NCI-H748 (cell line): ENCODE data around the gene KCNQ5.

ENCODE experiments used
- DNase-seq: peaks from one replicate; lab custom pipeline; 2025; ENCODE audit not compliant: unreplicated experiment; lab: John Stamatoyannopoulos, UW

Gene KCNQ5

GRCh38 chr6:72984981-72985665 is 363.3 kb downstream of the KCNQ5 start:
- DNase-seq, result no peak

DNA sequence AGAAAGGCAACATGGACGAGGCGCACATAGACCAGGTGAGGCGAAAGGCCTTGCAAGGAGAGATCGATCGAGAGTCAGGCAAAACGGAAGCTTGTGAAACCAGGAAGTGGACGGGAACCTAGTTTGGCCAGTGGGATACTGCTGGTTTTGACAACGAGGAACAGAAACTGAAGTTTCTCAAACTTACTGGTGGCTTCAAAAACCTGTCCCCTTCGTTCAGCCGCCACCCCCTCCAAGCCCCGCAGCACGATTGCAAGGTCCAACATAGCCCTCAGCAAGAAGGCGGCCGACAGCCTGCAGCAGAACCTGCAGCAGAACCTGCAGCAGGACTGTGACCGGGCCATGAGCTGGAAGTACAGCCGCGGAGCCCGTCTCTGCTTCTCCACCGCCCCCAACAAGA is 365.4 kb downstream of the KCNQ5 start:
- DNase-seq, result no peak

- DNase-seq, result no peak
Observed at GRCh38 chr6:72999995-73000394, 378.1 kb downstream of the KCNQ5 start.

DNA sequence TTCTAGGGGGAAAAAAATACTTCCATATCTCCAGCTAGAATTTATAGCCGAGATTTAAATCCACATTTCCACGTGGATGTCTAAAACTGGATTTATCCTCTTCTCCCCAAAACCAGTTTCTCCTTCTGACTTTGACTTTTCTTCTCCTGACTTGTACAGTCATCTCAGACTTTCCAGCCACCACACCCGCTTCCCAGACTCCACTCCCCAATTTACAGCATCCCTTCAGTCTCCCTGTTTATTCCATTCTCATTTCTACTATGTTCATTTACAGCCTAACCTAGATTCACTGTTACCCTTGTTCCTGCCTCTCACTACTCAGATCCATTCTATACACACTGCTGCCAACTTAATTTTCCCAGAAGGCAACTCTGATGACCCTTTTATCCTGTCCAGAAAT is 378.6 kb downstream of the KCNQ5 start:
- no peak for DNase-seq

- DNase-seq, result no peak
Observed at GRCh38 chr6:73002588-73002987, 380.7 kb downstream of the KCNQ5 start.

DNA sequence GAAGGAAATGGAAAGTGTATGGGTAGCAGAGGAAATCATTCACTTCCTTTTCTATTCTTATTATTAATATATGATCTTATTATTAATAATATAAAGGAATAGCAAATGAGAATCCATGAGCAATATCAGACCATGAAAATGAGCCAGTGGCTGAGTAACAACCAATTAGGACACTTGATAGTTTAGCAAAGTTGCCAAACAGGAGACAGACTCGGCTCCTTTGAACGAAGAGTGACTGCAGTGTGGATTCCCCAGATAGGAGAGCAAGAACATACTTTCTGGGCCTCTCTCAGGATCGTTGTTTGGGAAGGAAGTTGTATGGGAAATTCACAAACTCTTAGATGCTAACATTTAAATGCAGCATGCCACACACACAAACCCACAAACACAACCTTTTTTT is 381.4 kb downstream of the KCNQ5 start:
- DNase-seq, result no peak

DNA sequence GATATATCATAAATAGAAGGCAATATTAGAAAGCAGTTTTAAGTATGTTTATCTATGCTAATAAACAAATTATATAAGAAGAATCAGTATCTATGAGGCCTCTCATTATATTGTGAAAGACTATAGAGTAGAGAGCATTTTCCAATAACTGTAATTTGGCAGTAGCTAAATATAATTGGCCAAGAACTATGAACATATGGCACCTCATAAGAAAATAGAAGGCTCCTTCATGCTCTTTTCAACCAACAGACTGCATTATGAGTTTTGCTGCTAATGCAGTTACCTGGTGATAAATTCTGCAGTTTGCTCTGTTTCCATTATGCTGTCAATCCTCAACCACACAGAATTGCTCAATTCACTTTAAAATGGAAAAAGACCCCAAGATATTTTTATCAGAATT is 382.4 kb downstream of the KCNQ5 start:
- DNase-seq, result no peak

GRCh38 chr6:73004861-73005260 is 383.0 kb downstream of the KCNQ5 start:
- no peak for DNase-seq

DNA sequence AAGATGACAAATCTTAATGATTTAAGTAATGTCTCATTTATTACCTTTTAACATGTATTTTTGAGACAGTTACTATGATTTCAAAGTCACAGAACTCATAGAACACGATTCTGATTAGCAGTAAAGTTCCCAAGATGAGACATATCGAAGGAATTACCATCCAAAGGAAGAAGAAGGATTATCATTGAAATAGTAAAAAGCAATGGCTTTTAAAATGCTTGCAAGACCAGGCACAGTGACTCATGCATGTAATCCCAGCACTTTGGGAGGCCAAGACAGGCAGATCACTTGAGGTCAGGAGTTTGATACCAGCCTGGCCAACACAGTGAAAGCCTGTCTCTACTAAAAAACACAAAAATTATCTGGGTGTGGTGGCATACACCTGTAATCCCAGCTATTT is 384.3 kb downstream of the KCNQ5 start:
- DNase-seq, result no peak

- peak; percentile 18 for DNase-seq
Observed at GRCh38 chr6:73011945-73012344, 390.1 kb downstream of the KCNQ5 start.

DNA sequence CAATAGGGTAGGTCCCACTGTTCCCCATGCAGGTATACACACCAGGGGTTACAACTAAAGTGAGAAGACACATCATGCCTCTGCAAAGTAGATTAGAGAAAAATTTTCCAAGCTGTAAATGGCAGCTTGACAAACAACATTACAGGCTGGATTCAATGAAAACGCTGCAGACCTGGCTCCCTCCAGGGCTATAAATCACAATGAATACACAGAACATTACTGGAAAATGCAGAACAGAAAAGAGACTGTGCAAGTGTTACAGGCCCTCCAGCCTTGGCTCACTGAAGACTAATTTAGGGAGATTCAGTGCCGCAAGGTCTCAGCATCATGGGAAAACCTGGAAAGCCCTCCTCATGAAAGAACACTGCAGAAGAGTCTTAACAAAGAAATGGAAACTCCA is 395.6 kb downstream of the KCNQ5 start:
- DNase-seq, result peak; percentile 10

GRCh38 chr6:73024598-73024997 is 402.7 kb downstream of the KCNQ5 start:
- no peak for DNase-seq

DNA sequence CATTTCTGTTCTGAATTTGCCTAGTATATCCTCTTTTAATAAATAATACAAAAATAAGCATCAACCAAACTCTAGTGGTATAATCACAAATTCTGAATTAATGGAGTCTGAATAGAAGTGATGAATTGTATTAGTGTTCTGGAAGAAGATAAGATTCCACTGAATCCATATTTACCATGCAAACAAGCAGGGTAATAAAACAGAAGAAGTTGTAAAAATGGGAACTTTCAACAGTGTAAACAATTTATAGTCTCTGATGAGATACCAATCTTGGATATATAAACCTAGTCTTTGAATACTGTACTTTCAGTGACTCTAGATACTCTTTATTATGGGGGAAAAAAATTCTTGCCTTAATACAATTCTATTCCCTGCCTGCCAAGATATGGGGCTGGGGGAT is 405.8 kb downstream of the KCNQ5 start:
- DNase-seq, result no peak

DNA sequence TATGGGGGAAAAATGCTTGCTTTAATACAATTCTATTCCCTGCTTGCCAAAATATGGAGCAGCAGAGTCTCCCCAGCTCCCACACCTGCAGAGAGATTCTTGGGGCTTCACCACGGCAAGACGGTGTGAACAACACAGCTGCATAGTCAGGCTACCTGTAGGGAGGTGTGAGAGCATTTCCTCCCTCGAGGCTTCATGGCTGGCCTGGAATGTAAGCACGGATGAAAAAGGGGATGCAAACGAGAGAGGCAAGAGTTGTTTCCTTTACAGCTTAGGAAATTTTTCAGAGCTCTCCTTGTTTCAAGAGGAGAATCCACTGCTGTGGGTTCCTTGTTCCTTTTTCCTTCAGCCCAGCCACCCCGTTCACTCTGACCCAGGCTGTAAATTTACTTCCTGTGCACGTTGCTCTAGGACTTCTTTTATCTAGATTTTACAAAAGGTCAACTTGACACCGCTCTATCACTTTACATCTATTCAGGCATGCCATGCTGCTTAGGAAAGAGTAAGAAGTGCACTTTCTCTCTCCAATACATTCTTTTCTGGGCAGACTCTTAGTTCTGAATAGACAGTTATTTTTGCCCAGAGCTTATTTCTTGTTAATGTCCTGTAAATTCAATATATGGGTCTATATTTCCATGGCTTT is 406.4 kb downstream of the KCNQ5 start:
- no peak for DNase-seq

- DNase-seq, result peak; percentile 52
Observed at GRCh38 chr6:73028893-73029450, 407.1 kb downstream of the KCNQ5 start.

DNA sequence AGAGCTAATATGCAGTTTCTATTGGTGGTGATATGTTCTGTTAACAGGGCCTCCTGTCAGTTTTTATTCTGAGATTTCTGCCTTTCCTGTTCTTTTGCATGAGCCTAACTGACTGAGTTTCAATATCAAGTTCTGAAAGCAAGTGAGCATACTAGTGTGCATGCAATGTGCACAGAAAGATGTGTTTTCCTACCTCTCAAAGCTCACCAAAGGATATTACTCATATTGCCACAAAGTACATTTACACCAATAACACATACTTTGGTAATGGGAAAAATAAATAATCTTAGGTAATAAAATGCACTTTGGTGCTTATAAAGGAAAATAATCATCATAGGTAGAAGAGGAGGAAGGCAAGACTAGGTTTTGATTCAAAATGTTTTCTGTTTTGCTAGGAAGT is 408.4 kb downstream of the KCNQ5 start:
- DNase-seq, result no peak

GRCh38 chr6:73030791-73031782 is 409.2 kb downstream of the KCNQ5 start:
- no peak for DNase-seq

DNA sequence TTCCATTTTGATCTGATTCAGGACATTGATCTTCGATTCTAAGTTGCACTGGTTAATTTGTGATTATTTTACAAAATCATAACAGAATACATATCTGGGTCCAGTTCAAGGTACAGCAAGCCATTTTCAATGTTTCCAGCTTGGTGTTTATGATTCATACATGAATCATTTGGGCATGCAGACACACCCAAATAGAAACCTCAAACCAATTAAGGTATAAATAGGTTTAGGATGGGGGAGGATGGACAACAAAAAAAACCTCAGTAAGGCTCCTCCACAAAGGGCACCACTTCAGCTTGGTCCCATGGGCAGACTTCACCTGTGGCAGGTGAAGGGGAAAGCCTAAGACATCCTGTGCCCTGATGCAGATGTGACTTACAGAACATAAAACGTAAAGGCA is 410.7 kb downstream of the KCNQ5 start:
- no peak for DNase-seq

DNA sequence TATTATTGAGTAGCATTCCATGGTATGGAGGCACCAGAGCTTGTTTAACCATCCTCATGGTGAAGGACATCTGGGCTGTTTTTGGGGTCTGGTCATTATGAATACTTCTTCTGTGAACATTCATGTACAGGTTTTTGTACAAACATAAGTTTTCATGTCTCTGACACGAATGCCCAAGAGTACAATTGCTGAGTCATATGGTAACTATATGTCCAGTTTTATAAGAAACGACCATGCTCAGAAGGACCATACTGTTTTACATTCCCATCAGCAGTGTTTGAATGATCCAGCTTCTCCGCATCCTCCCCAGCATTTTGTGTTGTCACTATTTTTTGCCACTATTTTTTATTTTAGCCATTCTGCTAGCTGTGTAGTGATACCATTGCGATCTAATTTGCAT is 414.8 kb downstream of the KCNQ5 start:
- no peak for DNase-seq

- DNase-seq, result peak; percentile 9
Observed at GRCh38 chr6:73041051-73041450, 419.2 kb downstream of the KCNQ5 start.

GRCh38 chr6:73042892-73043291 is 421.0 kb downstream of the KCNQ5 start:
- DNase-seq, result no peak
